HG03045 (cell line): Measurements from ENCODE around the gene MRPL34.

Source experiments
- ATAC-seq: cut with Tn5 transposase; IDR thresholded peaks from one replicate; pipeline ENCODE4 v1.9.1; 2021; ENCODE audit warnings: mild to moderate bottlenecking, moderate library complexity; ENCODE audit not compliant: unreplicated experiment

The MRPL34 gene

DNA sequence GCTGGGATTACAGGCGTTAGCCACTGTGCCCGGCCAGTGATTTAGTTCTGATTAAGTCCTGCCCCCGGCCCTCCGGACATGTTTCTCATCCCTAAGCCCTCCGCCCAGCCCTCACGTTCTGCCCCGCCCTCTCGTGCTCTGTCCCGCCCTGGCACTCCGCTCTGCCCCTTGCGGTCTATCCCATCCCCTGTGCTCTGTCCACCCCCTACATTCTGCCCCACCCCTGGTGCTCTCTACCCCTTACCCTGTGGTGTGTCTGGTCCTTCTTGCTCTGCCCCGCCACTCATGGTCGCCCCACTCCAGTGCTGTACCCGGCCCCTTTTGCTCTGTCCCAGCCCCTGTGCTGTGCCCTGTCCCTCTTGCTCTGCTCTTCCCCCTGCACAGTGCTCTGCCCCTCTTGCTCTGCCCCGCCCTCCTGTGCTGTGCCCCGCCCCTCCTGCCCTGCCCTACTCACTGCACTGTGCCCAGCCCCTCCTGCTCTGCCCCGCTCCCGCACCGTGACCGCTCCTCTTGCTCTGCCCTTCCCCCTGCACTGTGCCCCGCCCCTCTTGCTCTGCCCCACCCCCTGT lies 34.7 kb downstream of the MRPL34 start:
- ATAC-seq = no peak

DNA sequence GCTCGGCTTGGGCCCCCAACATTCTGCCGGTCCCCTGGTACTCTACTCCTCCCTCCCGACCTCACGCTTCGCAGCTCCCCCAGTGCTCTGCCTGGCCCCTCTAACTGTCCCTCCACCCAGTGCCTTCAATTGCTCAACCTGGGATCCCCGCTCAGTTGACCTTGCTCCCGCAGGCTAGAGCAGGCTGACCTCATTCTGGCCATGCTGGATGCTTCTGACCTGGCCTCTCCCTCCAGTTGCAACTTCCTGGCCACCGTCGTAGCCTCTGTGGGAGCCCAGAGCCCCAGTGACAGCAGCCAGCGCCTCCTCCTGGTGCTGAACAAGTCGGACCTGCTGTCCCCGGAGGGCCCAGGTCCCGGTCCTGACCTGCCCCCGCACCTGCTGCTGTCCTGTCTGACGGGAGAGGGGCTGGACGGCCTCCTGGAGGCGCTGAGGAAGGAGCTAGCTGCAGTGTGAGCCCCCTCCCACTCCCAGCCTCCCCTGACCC lies 35.2 kb downstream of the MRPL34 start:
- no peak for ATAC-seq

GRCh38 chr19:17341386-17341785 lies 35.7 kb downstream of the MRPL34 start:
- ATAC-seq = no peak

DNA sequence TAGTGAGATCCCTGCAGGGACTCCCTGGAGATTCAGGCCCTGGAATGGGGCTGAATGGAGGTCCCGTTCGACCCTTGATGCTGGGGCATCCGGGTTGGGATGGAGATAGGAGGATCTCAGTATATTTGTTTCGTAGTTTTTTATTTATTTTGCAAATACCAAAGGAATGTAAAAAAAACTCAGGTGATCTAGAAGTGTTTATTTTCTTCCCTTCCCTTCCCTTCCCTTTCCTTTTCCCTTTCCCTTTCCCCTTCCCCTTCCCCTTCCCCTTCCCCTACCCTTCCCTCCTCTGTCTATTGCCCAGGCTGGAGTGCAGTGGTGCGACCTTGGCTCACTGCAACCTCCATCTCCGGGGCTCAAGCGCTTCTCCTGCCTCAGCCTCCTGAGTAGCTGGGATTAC lies 36.2 kb downstream of the MRPL34 start:
- ATAC-seq = no peak

GRCh38 chr19:17346109-17346671 lies 40.5 kb downstream of the MRPL34 start:
- ATAC-seq = no peak

DNA sequence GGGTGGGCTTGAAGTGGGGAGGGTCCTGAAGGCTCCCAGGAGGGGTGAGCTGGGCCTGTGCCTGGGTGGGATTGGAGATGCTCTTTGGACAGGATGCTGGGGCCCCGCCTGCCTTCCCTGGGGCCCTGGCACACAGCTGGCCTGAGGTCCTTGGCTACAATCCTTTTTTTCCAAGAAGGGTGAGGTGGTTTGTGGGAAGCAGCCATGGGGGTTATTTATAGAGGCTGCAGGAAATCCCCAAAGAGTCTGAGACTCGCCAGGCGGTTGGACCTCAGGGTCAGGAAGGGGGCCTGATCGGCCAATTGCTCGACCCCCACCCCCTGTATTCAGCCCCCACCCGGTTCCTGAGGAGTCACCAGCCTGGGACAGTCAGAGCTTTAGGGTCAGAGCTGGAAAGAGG lies 41.7 kb downstream of the MRPL34 start:
- ATAC-seq = no peak

GRCh38 chr19:17347877-17348276 lies 42.2 kb downstream of the MRPL34 start:
- ATAC-seq = no peak

DNA sequence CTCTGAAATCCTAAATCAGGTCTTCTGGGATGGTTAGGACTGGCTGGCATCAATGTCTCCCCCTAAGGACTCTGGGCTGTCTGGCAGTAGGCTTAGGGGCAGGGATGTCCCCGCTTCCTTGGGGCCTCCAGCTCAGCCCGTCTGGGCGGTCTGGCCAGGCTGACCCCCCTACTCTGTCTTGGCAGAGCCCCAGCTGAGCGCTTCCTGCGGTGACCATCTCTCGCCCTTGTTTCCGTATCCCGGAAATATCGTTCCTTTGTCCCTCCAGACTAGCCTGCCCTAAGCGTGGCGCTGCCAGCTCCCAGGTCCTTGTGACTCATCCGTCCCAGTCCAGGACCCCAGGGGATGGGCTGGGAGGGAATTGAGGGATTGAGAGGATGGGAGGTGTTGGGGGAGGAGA lies 43.0 kb downstream of the MRPL34 start:
- no peak for ATAC-seq

- ATAC-seq = no peak
These were observed 46.3 kb downstream of the MRPL34 start for GRCh38 chr19:17351815-17352435.

GRCh38 chr19:17352608-17353280 lies 47.1 kb downstream of the MRPL34 start:
- no peak for ATAC-seq

DNA sequence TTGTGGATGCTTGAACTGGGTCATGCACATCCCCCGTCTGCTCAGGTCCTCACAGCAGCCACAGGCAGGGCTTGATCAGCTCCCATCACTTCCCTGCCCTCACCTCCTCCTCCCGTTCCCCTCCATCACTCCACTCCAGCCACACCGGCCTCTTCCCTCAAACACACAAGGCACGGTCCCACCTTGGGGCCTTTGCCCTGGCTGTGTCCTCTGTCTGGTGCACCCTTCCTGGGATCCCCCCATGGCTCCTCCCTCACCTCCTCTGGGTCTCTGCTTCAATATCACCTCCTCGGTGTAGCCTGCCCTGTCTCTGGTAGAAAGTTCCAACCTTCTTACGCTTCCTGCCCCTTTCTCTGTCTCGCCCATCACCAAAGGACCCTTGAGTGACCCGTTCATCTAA lies 47.7 kb downstream of the MRPL34 start:
- ATAC-seq = no peak
